GM23248 (cell line): ENCODE data around the gene ZBTB20.

Experiments used
- EZH2 ChIP-seq: fragments of 200-600 bp; sonication (generic); IDR thresholded peaks from 2 replicates; pipeline ENCODE4 v1.6.1; 2018; ENCODE audit warnings: antibody characterized with exemption, mild to moderate bottlenecking; ENCODE audit not compliant: insufficient read depth, poor library complexity, severe bottlenecking
- EZH2phosphoT487 ChIP-seq: fragments of 200-600 bp; sonication (generic); IDR thresholded peaks from 2 replicates; pipeline ENCODE4 v1.6.1; 2018; ENCODE audit warnings: antibody characterized with exemption, moderate library complexity, mild to moderate bottlenecking, low read depth; ENCODE audit not compliant: insufficient read depth

GRCh38 chr3:115007966-115008365, 139.1 kb downstream of the ZBTB20 start:
- no peak for TF ChIP-seq EZH2
- no peak for TF ChIP-seq EZH2phosphoT487
